GM19238 (cell line): ENCODE data around the gene SWAP70.

Source experiments
- DNase-seq: peaks from one replicate; pipeline ENCODE4 v3.0.0; 2011; ENCODE audit warnings: low spot score; ENCODE audit not compliant: insufficient read length

Gene SWAP70

DNA sequence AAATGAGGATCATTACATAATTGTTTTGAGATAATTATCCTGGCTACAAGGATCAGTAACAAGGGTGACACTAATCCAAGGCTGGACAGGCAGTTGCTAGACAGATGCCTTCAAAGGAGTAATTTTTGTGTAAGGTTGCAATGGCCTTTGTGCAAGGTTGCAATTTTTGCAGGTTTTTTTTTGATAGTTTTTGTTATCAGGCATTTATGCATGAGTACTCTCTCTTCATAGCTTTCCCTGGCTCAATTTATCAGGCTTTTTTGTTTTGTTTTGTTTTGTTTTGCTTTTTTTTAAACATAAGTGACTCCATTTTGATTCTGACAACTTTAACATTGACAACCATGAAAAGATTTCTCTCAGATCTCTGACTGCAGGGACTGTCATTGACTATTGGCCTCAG, 110.2 kb downstream of the SWAP70 start:
- DNase-seq = no peak

DNA sequence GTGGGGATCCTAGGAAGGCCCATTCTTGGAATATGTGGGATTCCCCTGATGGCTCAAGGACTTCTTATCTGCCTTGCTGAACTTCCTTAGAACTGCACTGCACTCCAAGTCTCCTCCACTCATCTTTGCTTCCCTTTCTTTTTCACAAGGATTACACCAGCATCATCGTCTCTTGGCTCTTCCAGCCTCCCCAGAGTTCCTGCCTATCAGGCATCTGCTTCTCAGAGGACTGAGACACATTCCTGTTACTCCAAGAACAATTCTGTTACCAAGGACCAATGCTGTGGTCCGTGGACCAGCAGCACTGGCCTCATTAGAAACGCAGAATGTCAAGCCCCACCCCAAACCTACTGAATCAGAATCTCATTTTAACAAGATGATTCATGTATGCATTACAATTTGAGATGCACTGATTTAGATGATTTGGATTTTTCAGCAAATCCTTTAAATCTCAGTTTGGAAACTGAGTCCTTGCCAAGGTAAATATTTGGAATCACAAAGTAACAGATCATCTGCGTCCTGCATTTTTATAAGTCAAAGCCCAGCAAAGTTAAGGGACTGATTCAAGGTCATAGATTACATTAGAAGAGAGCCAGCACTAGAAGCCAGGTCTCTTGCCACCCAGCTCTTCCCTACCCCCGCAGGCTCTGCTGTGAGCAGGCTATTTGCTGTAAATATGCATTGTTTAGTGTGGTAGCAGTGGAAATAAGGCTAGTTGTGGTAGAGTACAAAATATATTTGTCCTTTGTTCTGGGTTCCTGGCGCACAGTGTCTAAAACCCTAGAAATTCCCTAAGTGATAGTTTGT, 110.9 kb downstream of the SWAP70 start:
- no peak for DNase-seq

DNA sequence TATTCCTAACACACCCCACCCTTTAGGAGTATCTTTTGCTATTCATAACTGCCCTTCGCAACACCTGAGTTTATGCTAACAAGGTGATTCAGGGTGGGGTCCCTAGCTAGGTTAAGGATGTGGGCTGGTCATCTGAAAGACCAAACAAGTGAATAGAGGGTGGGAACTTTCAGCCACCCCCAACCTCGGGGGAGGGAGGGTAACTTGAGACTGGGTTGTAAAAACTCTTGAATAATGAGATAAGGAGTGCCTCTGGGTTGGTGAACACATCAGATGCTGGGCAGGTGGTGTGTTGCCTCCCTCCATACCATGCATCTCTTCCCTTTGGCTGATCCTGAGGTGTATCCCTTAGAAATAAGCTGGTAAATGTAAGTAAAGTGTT, 111.5 kb downstream of the SWAP70 start:
- no peak for DNase-seq

DNA sequence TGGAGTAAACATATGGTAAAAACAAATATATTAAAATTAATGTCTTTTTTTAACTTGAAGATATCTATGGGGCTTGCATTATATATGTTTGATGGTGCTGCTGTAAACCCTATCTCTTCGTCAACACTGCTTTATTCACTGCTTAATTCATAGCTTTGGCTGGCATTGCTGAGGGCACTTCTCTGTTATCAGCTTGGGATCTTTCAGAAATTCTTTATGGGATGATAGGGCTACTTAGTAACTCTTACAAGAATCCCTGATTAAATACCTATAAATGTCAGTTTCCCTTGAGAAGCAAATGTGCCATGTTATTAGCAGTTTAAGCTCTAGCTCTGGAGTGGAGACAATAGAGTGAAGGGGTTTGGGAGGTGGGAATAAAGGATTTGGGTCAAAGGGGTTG, 112.3 kb downstream of the SWAP70 start:
- DNase-seq = no peak

DNA sequence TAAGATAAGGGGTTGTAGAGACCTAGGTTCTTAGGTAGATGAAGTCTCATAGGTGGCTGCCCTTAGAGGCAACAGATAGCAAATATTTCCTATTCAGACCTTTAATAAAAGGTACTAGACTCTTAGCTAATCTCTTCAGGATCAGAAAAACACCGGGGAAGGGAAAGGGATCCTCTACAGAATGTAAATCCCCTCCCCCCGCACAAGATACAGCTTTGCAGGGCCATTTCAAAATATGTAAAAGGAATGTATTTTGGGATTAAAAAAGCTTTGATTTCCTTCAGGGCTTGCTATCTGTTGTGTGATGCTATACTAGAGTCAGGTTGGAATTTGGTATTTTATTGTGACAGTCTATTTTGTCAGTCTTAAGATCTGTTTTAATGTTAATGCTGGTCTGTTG, 113.2 kb downstream of the SWAP70 start:
- DNase-seq = no peak

DNA sequence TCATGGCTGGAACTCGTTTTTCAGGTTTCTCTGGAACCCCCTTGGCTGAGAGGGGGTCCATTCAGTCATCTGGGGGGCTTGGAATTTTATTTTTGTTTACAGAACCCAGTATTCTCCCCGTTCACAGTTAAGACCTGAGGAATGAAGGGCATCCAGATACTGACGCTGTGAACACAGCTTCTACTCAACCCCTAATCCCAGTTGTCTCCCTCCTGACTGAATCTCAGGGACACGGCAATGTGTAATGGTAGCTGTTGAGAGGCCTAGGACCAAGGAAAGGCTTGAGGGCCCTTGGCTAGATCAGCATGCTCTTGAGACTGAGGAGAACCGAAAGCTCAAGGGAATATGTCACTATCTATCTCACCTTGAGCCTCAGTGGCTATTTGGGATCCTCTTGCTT, 113.6 kb downstream of the SWAP70 start:
- no peak for DNase-seq

DNA sequence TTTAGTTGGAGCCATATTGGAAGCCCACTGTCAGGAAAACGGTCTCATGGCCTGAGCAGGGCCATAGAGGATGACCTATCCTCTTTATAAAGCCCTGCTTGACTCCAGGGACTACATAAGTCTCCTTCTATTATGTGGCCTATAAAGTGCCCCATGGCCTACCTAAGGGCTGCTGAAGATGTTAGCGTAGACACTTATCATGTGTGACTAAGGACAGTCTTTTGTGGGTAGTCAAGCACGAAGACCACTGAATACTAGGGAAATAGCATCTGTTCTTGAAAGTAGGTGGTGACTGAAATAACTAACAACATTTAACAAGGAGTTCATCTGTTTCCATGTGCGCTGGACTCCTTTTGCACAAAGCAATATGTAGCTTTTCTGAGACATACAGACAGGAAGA, 117.1 kb downstream of the SWAP70 start:
- no peak for DNase-seq

DNA sequence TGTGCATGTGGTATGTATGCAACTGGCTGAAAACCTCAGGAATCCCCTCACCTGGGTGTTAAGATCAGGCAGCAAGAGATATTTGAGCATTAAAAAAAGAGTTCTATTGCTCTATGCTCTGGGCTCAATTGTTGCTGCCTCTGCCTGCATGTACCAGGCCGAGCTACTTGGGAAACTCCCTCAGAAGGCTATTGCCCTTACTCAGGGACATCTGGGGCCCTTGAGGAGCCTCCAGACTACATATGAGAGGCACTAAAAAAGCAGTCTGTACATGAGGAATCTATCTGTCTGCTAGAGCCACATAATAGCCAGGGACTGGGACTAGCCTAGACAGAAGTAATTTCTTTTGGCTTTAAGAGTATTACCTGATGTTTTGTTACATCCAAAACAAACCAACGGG, 120.1 kb downstream of the SWAP70 start:
- DNase-seq = no peak

DNA sequence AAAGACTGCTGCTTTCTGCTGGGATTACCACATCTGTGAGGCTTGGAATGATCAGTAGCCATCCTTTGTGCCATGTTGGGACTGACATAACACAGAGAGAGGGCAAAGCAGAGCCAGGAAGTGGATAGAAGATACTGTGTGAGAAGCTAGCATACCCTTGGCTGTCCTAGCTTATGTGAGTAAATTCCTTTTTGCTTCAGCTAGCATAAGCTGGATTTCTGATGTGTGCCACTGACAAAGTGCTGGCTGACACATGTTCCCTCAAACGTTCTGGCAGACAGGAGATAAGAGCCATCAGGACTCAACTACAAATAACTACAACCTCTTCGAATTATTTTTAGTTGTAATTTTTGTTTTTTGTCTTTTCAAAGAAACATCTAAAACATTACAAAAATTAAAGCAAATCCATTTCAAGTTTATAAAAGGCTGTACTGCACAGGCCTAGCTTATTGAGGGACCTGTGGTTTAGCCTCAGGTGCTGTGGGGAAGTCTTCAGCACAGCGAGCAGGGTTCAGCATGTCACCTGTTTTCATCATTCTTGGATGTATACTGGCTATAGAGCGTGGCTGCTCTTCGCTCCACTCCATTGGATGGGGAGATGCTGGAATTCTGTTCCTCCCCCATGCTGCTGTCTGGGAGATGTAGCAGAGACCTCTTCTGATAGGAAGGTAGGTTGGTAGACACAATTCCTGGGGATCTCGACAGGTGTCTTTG, 120.9 kb downstream of the SWAP70 start:
- DNase-seq = no peak

DNA sequence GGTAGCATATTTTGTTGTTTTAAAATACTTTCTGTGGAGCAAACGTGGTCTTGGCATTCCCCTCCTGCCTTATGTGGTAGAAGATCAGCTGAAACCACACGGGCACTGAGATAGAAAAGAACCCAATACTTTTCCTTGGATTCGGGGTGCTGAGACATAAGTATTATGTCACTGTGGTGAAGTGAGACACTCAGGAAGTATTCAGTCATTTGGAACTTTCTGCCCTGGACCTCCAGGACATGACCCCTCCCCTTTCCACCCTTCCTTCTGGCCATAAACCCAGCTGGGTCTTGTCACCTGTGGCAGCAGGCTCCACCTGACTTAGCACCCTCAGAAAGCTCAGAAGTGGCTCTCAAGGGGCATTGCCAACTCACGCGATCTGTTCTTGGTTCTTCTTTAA, 123.4 kb downstream of the SWAP70 start:
- DNase-seq = no peak

DNA sequence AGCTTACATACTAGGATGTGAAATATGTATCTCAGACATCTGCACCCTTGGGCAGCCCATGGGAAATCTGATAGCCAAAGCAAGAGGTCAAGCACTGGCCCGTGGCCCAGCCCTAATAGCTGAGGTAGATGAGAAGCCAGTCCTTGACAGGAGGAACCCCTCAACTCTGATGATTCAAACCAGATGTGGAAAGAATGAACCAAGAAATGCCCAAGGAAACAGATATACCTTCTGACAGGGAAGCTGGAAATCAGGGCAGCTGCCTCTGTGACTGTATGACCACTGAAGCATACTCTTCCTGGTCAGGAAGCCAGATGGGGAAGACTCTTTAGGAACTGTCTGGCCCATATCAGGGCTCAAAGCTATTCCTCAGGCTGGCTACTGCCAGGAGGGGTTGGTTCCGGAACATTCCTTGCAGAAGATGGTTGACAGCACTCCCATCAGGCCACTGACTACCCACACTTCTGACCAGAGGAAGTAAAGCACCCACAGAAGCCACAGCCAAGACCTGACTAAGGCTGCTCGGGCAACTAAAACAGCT, 124.2 kb downstream of the SWAP70 start:
- no peak for DNase-seq

DNA sequence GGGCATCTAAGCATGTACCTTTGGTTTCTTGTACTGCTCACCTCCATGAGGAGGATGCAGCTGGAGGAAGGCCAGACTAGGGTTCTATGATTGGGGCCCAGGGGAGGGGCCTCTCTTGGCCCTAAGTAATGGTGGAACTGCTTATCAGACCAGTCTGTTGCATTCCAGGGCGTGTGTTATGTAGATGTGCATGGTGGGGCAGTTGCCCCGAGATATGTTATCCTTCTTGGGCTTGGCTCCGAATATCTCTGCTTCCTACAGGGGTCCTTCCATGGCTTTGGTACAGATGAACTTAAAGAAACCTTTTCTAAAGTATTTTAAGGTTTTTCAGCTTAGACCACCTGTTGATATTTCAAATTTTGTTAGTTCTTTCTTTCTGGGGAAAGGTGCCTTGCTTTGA, 126.0 kb downstream of the SWAP70 start:
- no peak for DNase-seq

DNA sequence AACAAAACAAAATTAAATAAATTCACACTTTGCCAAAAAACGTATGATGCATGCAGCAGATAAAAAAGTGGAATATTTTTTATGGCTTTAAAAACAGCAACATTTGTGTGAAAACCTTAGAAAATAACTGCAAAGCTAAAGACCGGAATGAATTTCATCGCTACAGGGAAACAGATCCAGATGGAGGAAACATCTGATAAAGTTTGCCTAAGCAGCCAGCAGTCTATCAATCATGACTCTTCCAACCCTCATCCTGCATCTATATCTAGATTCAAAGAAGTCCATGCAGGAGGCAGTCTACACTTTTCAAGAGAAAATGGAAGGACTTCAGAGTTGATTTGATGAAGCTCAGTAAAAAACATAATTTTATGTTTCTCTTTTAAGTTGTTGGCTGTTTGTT, 126.8 kb downstream of the SWAP70 start:
- no peak for DNase-seq

DNA sequence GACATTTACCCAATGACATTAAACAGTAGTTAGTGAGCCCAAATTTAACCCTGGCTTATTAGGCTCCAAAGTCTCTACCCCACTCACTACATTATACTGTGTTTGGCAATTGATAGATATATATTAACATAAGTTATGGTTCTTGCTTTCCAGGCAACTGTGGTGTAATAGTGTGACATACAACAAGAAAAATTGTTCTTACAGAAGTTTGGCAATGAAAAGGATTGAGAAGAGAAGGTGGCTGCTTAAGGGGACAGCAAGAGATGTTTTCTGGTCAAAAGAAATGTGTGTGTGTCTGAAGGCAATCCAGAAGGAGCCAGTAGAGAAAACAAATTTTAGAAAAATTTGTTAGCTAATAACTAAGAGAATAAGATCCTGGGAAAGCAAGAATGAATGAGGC, 132.4 kb downstream of the SWAP70 start:
- DNase-seq = no peak

DNA sequence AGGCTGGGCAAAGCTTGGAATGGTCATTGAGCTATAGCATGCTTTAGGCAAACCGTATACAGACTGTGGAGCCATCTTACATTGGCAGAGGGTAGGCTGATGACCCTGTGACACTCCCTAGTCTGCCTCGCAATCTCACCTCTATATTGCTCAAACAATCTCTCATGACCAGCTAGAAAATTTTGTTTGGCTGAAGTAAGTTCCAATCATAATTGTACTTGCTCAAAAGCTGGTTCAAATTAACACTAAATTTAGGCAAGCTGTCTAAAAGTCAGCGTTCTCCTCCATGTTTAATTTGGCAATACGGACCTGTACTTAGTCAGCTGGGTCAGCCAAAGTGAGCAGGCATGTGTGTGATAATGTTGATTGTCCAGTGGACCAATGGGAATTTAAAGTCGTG, 133.0 kb downstream of the SWAP70 start:
- DNase-seq = no peak

DNA sequence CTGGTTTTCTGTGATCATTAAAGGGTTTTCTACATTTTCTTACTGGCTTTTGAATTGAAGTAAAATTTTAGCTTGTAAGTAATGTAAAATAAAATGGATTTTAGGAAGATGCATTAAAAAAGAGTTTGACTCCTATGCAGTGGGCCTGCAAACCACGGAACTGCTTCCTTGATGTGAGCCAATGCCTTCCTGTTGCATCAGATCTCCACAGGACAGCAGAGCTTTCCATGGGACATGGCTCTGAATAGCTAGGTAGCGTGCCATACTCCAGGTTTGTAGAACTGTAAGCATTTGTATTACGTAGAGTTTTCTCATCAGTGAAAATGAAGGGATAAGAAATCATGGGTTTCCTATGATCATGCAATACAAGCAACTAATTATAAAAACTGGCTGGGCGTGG, 133.4 kb downstream of the SWAP70 start:
- no peak for DNase-seq

DNA sequence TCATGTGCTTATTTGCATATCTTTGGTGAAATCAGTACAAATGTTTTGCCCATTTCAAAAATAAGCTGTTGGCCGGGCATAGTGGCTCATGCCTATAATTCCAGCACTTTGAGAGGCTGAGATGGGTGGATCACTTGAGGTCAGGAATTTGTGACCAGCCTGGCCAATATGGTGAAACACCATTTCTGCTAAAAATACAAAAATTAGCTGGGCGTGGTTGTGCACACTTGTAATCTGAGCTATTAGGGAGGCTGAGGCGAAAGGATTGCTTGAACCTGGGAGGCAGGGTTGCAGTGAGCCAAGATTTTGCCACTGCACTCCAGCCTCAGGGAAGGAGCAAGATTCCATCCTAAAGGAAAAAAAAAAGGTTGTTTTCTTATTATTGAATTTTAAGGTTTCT, 136.0 kb downstream of the SWAP70 start:
- DNase-seq = no peak

DNA sequence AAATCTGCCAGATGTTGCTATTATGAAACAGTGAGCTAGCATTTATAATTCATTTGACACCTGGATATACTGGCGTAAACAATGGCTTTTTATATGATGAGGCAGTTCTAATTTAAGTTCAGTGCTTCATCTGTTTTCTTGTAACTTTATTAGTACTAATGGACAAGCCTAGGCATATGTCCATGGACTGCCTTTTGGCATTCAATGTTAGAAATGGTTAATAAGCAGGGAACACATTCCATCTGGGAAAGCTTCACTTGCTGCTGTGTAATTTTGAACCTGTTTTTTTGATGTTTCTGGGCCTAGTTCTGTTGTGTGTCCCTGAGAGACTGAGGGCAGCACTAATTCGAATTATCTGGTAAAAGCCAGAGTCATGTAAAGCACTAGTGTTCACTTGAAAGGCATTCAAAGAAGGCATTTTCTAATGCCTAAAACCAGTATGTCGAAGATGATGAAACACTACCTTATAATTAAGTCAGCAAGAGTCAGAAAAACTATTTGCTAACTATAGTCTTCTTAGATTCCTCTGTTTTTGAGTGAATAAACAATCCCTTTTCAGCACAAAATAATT, 138.5 kb downstream of the SWAP70 start:
- DNase-seq = no peak
